ENCODE data around the gene GNB1.

DNA sequence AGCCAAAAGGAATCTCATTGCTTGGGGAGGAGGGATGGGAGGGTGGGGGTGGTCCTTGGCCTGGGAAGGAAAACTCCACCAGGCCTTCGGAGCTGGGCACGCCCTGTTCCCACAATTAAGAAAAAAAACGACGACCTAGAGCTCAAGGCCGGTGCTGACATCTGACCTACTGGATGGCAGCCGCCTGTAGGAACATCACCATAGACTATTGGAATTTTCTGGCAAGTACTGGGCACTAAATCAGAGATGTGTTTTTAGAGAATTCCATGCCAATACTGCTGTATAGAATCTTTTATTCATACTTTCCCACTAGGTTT, 113.3 kb downstream of the GNB1 start:
- TF ChIP-seq POLR2AphosphoS5 (IDR thresholded peaks at IDR 0.05; ENCODE audit: borderline replicate concordance, low read depth, low read length) = no peak
- TF ChIP-seq EZH2 (IDR thresholded peaks at IDR 0.05) = no peak
- no peak for TF ChIP-seq FOXP2 (optimal IDR thresholded peaks at IDR 0.05; ENCODE audit: control extremely low read depth, extremely low read length, insufficient read depth)
